Measurements from ENCODE around the gene LRRC38. TPM values are rescaled to one million over a fixed set of nuclear protein-coding genes. Genes with fewer than 3 reads are reported as not detected.

Gene LRRC38
- total RNA-seq, 1 donor, result not detected

DNA sequence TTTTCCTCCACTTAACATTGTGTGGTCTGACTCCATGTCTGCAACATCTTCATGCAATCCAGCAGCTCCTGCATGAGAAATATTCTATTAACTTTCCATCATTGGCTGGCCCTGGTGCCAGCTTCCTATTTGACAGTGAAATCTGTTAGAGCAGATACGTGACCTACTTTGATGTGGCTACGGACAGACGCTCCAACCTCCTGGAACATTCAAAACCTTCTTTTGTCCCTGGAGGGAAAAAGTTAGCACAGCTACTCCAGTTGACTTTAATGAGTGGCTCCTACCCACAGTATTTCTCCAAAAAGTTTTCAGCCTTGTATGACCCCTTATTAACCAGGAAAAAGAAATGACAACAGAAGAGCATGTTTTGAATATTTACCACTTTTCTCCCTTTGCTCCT, 81.6 kb downstream of the LRRC38 start:
- H3K4me1 ChIP-seq (ENCODE audit: insufficient read depth, low read length), result no peaks in the 10 kb centered on the region
- H4K20me1 ChIP-seq (ENCODE audit: insufficient read depth, low read length), result no peaks in the 10 kb centered on the region
- H3K4me2 ChIP-seq (ENCODE audit: insufficient read depth, low read length), result no peak overlapping the region
- TF ChIP-seq, protein P1, sequence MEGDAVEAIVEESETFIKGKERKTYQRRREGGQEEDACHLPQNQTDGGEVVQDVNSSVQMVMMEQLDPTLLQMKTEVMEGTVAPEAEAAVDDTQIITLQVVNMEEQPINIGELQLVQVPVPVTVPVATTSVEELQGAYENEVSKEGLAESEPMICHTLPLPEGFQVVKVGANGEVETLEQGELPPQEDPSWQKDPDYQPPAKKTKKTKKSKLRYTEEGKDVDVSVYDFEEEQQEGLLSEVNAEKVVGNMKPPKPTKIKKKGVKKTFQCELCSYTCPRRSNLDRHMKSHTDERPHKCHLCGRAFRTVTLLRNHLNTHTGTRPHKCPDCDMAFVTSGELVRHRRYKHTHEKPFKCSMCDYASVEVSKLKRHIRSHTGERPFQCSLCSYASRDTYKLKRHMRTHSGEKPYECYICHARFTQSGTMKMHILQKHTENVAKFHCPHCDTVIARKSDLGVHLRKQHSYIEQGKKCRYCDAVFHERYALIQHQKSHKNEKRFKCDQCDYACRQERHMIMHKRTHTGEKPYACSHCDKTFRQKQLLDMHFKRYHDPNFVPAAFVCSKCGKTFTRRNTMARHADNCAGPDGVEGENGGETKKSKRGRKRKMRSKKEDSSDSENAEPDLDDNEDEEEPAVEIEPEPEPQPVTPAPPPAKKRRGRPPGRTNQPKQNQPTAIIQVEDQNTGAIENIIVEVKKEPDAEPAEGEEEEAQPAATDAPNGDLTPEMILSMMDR (IDR thresholded peaks at IDR 0.05; ENCODE audit: extremely low read depth, low read depth, low read length), result no peak
- no peaks in the 10 kb centered on the region for H3K27me3 ChIP-seq (ENCODE audit: insufficient read depth, low read length)
- H3K27ac ChIP-seq (ENCODE audit: low read depth, low read length), result no peak overlapping the region
- H3K4me3 ChIP-seq (ENCODE audit: insufficient read depth, low read length), result no peak overlapping the region
- peak; percentile 56 for DNase-seq (ENCODE audit: insufficient read length, low spot score, missing footprints)
- no peaks in the 10 kb centered on the region for H3K36me3 ChIP-seq (ENCODE audit: insufficient read depth, low read length)
- no peaks in the 10 kb centered on the region for H3K9me3 ChIP-seq (ENCODE audit: low read depth, low read length)
- no peaks in the 10 kb centered on the region for H3K79me2 ChIP-seq (ENCODE audit: insufficient read depth, low read length)
- no peak overlapping the region for H2AFZ ChIP-seq (ENCODE audit: low read length)

DNA sequence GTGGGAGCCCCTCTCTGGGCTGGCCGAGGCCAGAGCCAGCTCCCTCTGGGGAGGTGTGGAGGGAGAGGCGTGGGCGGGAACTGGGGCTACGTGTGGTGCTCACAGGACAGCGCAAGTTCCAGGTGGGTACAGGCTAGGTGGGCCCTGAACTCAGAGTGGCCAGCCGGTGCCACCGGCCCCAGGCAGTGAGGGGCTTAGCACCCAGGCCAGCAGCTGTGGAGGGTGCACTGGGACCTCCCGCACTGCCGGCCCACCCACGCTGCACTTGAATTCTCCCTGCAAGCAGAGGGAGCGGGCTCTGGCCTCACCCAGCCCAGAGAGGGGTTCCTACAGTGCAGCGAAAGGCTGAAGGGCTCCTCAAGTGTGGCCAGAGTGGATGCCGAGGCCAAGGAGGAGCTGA, 83.3 kb downstream of the LRRC38 start:
- H3K4me3 ChIP-seq (ENCODE audit: insufficient read depth, low read length), result no peak overlapping the region
- TF ChIP-seq, protein P1 (IDR thresholded peaks at IDR 0.05; ENCODE audit: extremely low read depth, low read depth, low read length), result no peak
- no peaks in the 10 kb centered on the region for H3K4me1 ChIP-seq (ENCODE audit: insufficient read depth, low read length)
- no peak overlapping the region for H2AFZ ChIP-seq (ENCODE audit: low read length)
- no peaks in the 10 kb centered on the region for H3K36me3 ChIP-seq (ENCODE audit: insufficient read depth, low read length)
- H3K9me3 ChIP-seq (ENCODE audit: low read depth, low read length), result no peaks in the 10 kb centered on the region
- no peak overlapping the region for H3K27ac ChIP-seq (ENCODE audit: low read depth, low read length)
- DNase-seq (ENCODE audit: insufficient read length, low spot score, missing footprints), result peak; percentile 38
- H3K27me3 ChIP-seq (ENCODE audit: insufficient read depth, low read length), result no peaks in the 10 kb centered on the region
- no peaks in the 10 kb centered on the region for H4K20me1 ChIP-seq (ENCODE audit: insufficient read depth, low read length)
- no peaks in the 10 kb centered on the region for H3K79me2 ChIP-seq (ENCODE audit: insufficient read depth, low read length)
- H3K4me2 ChIP-seq (ENCODE audit: insufficient read depth, low read length), result no peak overlapping the region

Other genes starting within 250 kb of the LRRC38 start
- under 0.01 TPM in 1 of 2 replicates, not detected in the other for gene PRAMEF8, start 228.9 kb downstream of the LRRC38 start, total RNA-seq
- gene PRAMEF33, start 210.5 kb downstream of the LRRC38 start, total RNA-seq, result not detected in 2 replicates
- gene PRAMEF15, start 198.4 kb downstream of the LRRC38 start, total RNA-seq, result not detected in 2 replicates
- gene PRAMEF14, start 166.9 kb downstream of the LRRC38 start, total RNA-seq, result not detected in 2 replicates
- gene PRAMEF19, start 142.1 kb downstream of the LRRC38 start, total RNA-seq, result not detected in 2 replicates
- gene PRAMEF17, start 124.4 kb downstream of the LRRC38 start, total RNA-seq, result not detected in 2 replicates
- not detected in 2 replicates for gene PRAMEF20, start 103.6 kb downstream of the LRRC38 start, total RNA-seq
- gene PDPN, start 69.8 kb upstream of the LRRC38 start, total RNA-seq, result 4.7 and 11.9 TPM in 2 replicates
- 12.7 and 17.4 TPM in 2 replicates for gene PRDM2, start 186.2 kb upstream of the LRRC38 start, total RNA-seq